ENCODE results near the gene SYNPO2. TPM values are rescaled to one million over a fixed set of nuclear protein-coding genes. Genes with fewer than 3 reads are reported as not detected.

Gene SYNPO2
- total RNA-seq = 0.19 and 0.65 TPM in 2 replicates

GRCh38 chr4:118888666-118889311 is at the start of gene SYNPO2:
Gene SYNPO2, plus strand, starts transcription at chr4:118888854. Its CDS starts 183 bp downstream, at chr4:118889037.

Other genes with a start within 250 kb of the SYNPO2 start
- 20.3 and 29.7 TPM in 2 replicates for gene METTL14, start 203.5 kb upstream of the SYNPO2 start, total RNA-seq
- gene SEC24D, start 52.7 kb upstream of the SYNPO2 start, total RNA-seq = 87.4 and 91.1 TPM in 2 replicates
- gene MYOZ2, start 247.0 kb downstream of the SYNPO2 start, total RNA-seq = not detected in 2 replicates